NT2/D1 (cell line): ENCODE results near the gene ZNF606.
A peak's percentile ranks its signal among the peaks of the same experiment; 100 is the strongest.

Experiments
- SUZ12 ChIP-seq: IDR thresholded peaks from 2 replicates; pipeline ENCODE4 v1.6.1; 2011; ENCODE audit not compliant: insufficient read length, insufficient read depth; ENCODE audit errors: extremely low read depth
- ZNF274 ChIP-seq: IDR thresholded peaks from 2 replicates; pipeline ENCODE4 v1.6.1; 2011; ENCODE audit warnings: mild to moderate bottlenecking, low read depth, low read length

- TF ChIP-seq SUZ12 (no peak), ZNF274 (peak; percentile 100)
Observed at GRCh38 chr19:57978586-57979289, 23.9 kb downstream of the ZNF606 start.
